Mammary epithelial cell (primary cell): Measurements from ENCODE around the gene FARSB.

Experiments
- CTCF ChIP-seq, 2 donors: IDR thresholded peaks in 1 of 2; conservative IDR thresholded peaks in 1 of 2; 2 replicates each; pipeline ENCODE4 v1.5.1; 2011 to 2012; ENCODE audit warnings: inconsistent platforms in 2 of 2, low read length in 2 of 2, mild to moderate bottlenecking in 2 of 2, control low read depth in 1 of 2, low read depth in 1 of 2; ENCODE audit not compliant: insufficient read depth in 1 of 2; ENCODE audit errors: extremely low read depth in 1 of 2
- EZH2 ChIP-seq: IDR thresholded peaks from 2 replicates; pipeline ENCODE4 v1.6.1; 2012; ENCODE audit warnings: low read length, inconsistent platforms, borderline replicate concordance

GRCh38 chr2:222595581-222595980 is 60.3 kb downstream of the FARSB start:
- no peak for TF ChIP-seq CTCF (conservative IDR thresholded peaks at IDR 0.05 in 1 of 2, IDR thresholded peaks at IDR 0.05 in 1 of 2; ENCODE audit: extremely low read depth in 1 of 2, insufficient read depth in 1 of 2, low read depth in 1 of 2, low read length in 2 of 2)
- no peak for TF ChIP-seq EZH2
